NCI-H1436 treated with DMSO at 0.1 percent for 48 hours (cell line): Measurements from ENCODE around the gene KRT85.
A peak's percentile ranks its signal among the peaks of the same experiment; 100 is the strongest.
"Not testable (repeated sequence)": the region's sequence is repeated elsewhere in the genome, so short reads cannot be mapped to it uniquely, and the experiment has no call there.

ENCODE experiments used
- DNase-seq: peaks from one replicate; lab custom pipeline; 2025; lab: John Stamatoyannopoulos, UW

The KRT85 gene

DNA sequence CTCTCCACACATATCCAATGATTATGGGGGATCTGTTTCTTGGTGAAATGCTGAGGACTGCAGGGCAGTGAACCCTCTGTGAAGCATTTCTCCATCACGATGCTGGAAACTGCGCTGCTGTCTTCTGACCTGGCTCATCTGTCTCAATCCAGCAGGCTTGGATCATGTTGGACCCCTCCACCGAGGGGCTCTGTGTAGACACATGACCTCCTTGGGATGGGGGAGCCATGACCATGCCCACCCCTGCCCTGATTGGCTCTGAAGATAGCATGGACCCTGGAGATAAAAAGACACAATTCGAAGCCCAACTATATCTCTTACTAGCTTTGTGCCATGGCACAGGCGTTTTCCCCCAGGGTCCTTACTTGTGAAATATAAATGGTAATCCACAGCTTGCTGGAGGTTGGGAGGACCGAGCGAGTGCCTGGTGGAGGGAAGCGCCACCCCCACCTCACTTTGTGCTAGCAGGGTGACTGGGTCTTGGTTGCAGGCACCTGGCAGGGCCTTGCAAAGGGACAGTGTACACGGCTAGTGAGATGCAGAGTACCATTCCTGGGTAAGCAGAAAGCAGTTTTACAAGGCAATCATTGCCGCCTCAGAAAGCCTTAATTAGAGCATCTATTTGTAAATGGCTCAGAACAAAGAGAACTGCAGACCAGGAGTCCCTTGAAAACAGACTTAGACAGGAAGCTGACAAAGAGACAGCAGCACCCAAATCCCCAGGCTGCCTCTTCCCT lies 43.7 kb downstream of the KRT85 start:
- peak; percentile 74 for DNase-seq

DNA sequence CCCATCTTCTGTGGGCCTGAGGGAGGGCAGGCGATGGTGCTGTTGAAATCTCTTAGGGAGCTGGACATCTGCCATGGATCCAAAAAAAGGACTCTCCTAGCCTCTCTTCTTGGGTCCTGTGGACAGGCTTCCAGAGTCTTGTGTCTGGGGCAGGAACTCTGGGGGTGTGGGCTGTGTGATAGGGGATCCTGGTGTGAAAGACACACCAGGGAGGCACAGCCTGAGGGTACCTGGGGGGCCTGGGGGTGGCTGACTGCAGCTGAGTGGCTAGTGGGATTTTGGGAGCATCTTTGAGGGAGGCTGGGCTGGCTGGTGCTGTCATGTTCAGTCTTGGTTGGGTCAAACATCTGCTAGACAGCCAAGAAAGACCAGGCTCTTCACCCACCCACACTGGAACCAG lies 44.3 kb downstream of the KRT85 start:
- no peak for DNase-seq

DNA sequence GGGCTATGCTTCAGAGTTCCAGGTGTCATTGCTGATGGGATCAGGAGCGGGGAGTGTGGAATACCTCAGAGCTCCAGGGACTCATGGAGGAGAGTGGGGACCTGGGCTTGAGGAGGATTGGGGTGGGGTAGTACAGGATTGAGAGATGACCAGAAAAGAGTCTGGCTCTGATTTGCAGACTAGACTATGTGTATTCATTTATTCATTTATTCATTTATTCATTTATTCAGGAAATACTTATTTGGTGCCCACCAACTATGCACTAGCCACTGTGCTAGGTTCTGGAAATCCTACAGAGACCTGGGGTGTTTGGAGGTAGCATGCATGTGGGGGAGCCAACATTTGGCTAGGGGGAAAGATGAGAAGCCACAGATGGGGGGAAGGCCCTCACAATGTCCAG lies 45.2 kb downstream of the KRT85 start:
- DNase-seq, result no peak

DNA sequence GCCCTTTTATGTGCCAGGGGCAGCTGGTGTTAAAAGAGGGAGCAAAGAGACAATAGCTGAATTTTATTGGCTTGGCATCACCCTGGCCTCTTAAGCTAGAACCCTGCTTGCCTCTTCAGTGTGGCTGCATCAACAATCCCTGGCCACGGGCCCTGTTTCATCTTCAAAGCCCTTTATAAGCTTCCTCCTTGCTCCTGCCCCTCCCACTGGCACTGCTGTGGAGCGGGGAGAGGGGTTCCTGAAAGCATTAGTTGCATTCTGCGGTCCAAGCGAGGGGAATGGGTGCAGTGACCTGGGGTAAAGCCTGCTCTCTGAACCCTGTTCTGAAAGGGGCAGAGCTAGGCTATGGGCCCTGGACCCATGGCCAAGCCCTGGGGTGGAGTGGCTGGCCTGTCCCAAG lies 45.9 kb downstream of the KRT85 start:
- DNase-seq, result no peak

DNA sequence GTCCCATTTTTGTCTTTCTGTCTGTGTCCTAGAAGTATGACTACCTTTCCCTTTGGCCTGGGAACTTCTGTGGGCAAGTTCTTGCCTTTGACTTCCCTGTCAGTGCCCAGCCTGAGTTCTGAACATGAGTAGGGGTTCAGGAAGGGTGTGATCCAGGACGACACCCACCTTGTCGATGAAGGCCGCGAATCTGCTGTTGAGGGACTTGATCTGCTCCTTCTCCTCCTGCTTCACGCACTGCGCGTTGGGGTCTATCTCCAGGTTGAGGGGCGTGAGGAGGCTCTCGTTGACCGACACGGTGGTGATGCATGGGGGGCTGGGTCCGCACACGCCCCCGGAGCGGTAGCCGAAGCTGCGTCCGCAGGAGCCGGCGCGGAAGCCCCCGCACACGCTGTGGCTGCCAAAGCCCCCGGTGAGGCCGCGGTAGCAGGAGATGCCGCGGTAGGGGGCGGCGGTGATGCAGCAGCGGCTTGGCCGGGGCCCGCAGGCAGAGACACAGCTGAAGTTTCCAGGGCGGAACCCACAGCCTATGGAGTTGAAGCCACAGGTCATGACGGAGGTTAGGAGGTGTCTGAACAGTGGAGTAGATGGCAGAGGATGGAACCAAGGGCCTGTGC lies 46.4 kb downstream of the KRT85 start, which contains the start of gene KRT83:
KRT83 (minus strand) TSS at position 615 of the 617 bp plus-strand sequence; CDS start at position 552, 63 bp downstream.
- DNase-seq, result no peak

DNA sequence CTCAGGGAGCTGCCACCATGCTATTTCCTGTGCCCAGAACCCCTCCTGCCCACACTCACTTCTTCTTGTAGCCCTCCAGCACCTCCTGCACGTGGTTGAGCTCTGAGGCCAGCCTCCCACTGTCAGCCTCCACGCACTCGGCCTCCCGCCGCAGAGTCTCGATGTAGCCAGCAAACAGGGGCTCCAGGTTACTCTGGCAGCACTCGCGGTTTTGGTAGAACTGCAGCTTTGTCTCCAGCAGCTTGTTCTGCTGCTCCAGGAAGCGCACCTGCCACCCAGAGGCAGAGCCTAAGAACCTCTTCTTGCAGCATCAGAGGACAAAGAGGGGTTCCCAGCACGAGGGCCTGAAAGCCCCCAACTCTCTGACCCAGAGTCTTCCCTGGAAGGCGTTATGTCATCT lies 48.2 kb downstream of the KRT85 start:
- DNase-seq, result peak; percentile 22

DNA sequence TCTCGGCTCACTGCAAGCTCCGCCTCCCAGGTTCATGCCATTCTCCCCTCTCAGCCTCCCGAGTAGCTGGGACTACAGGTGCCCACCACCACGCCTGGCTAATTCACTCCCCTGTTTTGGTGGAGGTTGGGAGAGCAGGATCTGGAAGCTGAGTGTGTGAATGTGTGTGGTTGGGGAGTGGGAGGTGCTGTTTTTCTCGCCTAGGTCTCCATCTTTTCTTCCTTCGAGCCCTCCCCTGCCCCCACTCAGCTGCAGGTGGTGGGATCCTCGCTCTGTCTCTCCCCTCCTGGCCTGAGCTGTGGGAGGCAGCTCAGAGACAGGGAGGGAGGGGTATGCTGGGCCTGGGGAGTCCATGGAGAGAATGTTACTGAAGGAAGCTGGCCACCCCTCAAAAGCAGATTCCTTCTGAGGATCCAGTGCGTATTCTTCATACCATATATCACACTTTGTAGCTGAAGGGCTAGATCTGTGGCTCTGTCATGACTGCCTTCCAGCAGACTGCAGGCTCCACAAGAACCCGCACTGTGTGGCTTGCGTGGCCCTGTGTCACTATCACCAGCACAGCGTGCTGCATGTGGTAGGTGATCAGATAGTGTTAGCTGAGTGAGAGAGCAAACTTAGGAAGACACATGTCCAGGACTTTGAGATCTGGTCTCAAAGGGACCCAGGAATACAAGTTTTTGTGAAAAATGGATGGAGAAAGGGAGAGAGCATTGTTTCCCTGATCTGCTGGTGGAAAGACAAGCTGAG lies 48.9 kb downstream of the KRT85 start:
- DNase-seq, result no peak

DNA sequence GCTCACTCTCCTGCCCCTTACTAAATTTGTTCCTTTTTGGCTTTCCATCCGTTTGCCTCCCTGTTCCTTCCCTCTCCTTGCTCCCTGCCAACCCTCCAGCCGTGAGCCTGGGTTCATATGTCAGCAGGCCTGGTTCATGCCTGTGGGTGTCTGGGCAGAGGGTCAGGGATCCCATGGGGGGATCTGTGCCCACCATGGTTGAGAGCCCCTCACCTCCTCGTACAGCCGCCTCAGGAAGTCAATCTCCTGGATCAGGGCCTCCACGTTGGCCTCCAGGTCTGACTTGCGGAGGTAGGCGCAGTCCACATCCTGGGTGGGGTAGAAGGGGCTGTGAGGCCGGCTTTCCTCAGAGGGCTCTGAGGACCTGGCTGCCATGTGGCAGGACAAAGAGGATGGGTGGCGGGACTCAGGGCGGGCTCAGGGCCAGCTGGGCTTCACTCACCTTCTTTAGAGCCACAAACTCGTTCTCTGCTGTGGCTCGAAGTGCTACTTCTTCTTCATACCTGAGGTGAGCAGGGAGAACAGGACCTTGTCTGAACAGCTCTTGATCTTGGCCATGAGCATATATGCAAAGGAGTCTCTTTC lies 49.7 kb downstream of the KRT85 start:
- no peak for DNase-seq

DNA sequence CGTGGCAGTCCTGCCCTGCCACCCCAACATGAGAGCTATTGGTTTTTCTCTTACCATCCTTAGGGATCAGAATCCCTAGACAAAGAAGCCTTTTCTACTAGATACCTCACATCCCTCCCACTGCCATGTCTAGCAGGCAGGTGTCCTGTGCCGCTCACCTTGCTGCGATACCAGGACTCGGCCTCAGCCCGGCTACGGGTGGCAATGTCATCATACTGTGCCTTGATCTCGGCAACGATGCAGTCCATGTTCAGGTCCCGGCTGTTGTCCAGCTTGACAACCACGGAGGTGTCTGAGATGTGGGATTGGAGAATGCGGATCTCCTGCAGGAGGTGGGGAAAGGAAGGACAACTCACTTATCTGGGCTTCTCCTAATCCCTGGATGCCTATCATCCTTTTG lies 50.6 kb downstream of the KRT85 start:
- no peak for DNase-seq

DNA sequence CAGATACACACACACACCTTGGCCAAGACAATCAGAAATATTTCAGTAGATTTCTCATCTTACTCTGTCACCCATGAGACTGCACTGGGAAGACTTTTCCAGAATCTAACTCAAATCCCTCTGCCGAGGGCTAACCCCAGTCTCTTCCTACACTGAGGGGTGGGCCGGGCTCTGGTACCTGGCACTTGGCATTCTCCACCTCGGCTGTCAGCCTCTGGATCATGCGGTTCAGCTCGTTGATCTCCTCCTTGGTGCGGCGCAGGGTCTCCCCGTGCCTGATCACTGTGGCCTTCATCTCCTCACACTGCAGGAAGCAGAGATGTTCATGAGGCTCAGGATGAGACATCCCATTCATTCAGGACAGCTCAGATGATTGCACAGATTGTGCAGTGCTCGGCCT lies 51.0 kb downstream of the KRT85 start:
- no peak for DNase-seq

DNA sequence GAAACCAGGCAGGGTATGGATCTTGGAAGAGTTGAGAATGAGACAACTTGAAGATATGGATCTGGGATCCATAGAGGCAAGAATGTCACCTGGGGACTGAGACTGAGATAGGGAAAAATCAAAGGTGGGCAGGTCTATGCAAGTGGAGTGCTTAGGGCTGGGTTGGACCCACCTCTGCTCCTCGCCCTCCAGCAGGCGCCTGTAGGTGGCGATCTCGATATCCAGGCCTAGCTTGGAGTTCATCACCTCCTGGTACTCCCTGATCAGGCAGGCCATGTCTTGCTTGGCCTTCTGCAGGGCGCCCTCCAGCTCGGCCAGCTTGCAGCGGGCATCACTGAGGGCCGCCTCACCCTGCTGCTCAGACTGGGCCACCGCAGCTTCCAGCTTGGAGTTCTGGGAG lies 51.6 kb downstream of the KRT85 start:
- not testable (repeated sequence) for DNase-seq

DNA sequence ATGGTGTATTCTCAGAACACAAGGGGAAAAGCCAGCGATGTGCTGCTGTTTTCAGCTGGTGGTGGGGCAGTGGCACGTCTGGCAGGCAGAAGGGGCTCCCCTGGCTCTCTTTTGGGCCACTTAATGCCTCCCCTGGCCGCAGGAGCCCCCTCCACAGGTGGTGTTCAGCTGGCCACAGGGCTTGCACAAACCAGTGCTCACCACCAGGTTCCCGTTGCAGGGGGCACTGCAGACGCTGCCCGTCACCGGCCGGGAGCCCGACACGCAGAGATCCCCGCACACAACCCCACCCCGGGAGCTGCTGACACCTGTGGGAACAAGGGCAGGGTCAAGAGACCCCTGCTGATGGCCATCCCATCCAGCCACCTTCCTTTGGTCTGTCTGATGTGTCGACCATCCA lies 52.8 kb downstream of the KRT85 start:
- DNase-seq, result no peak

DNA sequence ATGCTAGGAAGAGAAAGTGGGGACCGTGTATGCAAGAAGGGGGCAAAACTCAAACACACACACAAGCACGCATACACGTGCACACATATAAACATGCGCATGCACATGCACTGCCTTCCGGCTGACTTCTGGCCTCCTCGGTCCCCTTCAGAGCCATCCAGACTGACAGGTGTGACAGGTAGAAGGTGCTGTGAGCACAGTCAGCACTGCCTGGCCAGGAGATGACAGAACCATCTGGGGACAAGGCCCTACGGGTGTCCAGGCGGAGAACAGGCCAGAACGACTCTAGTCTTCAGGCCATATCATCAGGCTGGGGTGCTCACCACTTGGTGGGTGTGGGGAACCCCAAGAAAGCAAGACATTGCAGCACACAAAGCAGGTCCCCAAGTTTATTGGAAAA lies 53.4 kb downstream of the KRT85 start:
- DNase-seq, result no peak

DNA sequence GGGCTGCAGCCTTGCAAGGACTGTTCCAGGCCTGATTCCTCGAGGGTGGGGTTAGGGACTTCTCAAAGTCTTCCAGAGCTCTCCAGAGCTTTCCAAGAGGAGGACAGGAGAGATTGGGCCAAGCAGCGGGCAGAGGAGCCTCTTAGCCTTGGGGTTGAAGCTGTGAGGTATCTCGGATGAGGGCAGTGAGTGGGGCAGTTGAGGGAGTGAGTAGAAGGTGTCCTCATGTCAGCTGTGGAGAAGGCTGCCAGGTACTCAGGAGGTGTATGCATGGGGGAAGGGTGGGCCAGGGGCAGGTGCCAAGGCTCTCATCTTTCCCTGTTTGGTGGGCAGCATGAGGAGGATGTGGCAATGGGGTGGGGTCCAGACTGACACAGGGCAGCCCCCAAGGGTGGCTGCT lies 53.8 kb downstream of the KRT85 start:
- DNase-seq, result no peak

DNA sequence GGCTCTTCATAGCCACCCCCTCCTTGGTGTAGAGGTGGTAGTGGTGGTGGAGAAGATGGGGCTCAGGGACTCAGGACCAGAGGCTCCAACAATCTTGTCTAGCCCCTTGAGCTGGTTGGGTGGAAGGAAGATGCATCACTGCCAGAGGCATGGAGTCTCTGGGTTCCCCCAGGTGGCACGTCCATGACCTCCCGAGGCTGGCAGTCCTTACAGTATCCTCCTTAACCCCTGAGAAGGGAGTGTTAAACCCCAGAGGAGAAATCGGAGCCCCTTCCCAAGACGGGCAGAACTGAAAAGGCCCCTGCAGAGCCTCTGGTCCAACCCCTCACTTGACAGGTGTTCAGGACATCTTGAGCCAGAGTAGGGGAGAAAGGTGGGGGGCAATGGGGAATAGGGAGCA lies 55.2 kb downstream of the KRT85 start:
- no peak for DNase-seq

DNA sequence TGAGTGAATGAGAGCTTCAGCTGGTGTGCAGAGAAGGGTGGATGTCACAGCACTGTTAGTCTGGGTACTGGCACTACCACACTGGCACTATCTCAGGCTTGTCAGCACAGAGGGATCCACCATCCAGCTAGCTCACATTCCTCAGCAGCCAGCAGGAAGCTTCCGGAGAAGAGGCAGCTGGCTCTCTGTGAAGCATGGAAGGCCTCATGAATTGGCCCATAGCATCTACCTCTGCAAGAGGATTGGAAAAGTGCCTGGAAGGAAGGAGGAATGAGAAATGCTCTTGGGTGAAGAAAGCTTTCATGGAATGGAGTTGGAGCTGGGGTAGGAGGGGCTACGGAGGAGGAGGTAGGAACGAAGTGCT lies 56.0 kb downstream of the KRT85 start:
- DNase-seq, result no peak

DNA sequence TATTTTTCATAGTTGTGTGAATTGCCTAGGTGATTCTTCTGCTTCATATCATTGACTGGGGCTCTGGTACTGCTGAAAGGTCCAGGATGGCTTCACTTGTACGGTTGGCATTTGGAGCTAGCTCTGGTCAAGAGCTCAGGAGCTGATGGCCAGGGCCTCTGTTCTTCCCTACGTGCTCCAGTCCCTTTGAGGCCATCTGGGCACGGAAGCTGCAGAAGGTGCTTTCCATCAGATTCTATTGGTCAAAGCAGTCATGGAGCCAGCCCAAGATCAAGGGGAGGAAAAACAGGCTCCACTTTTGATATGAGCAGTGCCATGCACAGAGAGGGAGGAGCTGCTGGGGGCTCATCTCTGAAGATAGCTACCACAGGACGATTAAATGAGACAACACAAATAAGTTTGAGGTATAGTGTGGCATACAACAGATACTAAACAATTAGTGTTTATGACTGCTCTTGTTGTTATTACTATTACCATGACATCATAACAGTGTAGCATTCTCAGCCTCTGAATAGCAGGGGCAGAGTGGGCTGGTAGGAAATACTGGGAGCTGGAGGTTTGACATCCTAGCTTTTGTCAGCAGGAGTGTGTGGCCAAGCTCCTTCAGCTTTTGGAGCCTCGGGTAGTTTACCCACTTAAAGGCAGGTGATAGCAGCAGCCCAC lies 56.5 kb downstream of the KRT85 start:
- DNase-seq, result no peak
